ENCODE measurements around the gene FSTL5.

- no peak for TF ChIP-seq ZNF274 (IDR thresholded peaks at IDR 0.05; ENCODE audit: low read depth, low read length)
- no peak for TF ChIP-seq SUZ12 (IDR thresholded peaks at IDR 0.05; ENCODE audit: extremely low read depth, insufficient read depth, insufficient read length)
These were observed 827.7 kb downstream of the FSTL5 start for GRCh38 chr4:161336016-161336530.
